Testis (tissue), 2 donors: ENCODE results near the gene FAM184B.

Source experiments
- CTCF ChIP-seq, 3 experiments: fragments of 450-650 bp in 2 of 3; fragments of 200-600 bp in 1 of 3; sonication (generic) in 1 of 3; IDR thresholded peaks; one replicate each; pipeline ENCODE4 v1.5.1; 2016 to 2019; ENCODE audit warnings: antibody characterized with exemption in 3 of 3, mild to moderate bottlenecking in 2 of 3, moderate library complexity in 1 of 3
- POLR2A ChIP-seq: fragments of 450-650 bp; IDR thresholded peaks from one replicate; pipeline ENCODE4 v1.6.1; 2017; ENCODE audit warnings: antibody characterized with exemption, mild to moderate bottlenecking, moderate library complexity

- no peak for TF ChIP-seq CTCF (IDR thresholded peaks at IDR 0.05)
- no peak for TF ChIP-seq POLR2A
Observed at GRCh38 chr4:17823871-17824669, 42.6 kb upstream of the FAM184B start.
